GM18870 (cell line): ENCODE data around the gene RXFP2.

Source experiments
- ATAC-seq: cut with Tn5 transposase; IDR thresholded peaks from one replicate; pipeline ENCODE4 v1.9.1; 2021; ENCODE audit warnings: moderate library complexity; ENCODE audit not compliant: unreplicated experiment

Gene RXFP2

DNA sequence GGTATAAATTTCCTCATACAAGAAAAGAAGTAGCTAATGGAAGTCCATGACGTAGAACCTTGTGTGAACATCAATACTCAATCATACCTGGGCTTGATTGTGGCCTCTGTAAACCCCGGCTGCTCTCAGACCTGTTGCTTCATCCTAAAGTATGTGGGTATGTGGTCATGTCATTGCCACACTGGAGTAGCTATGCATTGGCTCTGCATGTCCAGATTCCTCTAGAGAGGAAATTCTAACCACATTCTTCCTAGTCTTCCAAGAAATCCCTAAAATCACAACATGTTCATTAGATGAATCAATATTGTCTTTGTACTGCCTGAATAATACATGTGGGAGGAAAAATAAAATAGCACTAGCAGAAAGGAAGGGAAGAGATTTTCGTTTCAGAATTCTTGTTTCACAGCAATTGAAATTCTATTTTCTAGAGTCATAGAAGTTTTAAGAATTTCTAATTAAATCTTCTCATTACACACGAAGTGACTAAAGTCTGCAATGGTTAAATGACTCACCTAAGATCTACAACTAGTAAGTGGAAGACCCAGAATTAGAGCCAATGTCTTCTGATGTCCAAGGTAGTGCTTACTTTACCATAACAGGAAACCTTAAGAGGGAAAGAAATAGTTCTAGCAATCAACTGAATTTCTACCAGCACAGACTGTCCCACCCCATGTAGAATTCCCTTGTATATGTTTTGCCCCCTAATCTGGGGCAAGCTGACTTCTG lies 28.0 kb downstream of the RXFP2 start:
- ATAC-seq, result no peak

GRCh38 chr13:31768351-31768750 lies 29.0 kb downstream of the RXFP2 start:
- ATAC-seq, result no peak

DNA sequence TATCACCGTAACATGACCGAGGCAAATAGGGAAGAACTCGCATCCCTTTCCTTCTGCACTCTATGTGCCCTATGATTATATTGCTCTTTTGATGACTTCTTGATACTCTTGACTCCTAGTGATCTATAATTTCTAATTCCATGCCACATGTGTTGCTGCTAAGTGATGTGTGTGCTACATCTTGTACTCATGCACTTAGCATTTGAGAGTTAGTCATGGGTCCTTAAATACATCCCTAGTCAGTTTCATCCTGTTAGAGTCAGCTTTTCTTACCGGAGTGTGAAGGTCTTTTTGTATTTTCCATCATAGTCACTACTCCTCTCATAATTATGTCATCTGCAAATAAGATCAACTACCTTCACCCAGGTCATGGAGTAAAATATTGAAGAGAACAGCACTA lies 30.2 kb downstream of the RXFP2 start:
- ATAC-seq, result no peak

DNA sequence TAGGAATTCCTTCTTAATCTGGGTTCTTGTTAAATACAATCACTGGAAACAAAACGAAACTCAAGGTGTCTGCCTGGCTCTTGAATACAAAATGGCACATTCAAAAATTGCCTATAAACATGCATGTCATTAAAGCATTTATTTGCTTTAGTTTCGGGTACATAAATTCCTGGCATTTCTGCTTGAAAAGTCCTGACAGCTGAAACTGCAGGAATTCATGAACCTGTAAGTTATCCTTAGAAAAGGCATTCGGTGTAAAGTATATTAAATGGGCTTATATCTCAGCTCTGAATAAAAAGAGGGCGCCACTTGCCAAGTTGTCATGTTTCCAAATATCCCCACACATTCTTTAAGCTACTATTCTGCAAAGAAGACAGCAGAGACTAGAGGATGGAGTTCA lies 32.9 kb downstream of the RXFP2 start:
- ATAC-seq, result no peak

DNA sequence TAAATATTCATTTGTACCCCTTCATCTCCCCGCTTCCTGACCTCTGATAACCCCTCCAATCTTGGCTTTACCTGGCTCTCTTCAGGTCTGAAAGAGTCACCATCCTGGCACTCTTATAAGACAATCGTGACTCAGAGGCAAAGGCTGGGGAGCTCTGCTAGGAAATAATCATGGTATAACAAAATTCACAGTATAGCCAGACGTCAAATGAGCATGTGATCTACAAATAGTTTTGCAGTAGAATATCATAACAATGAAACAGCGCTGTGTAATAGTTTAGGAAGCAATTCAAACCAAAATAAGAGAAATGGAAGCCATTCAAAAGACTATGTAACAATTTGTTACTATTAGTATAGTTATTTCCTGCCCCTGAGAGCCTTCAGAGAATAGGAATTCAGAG lies 34.2 kb downstream of the RXFP2 start:
- no peak for ATAC-seq

DNA sequence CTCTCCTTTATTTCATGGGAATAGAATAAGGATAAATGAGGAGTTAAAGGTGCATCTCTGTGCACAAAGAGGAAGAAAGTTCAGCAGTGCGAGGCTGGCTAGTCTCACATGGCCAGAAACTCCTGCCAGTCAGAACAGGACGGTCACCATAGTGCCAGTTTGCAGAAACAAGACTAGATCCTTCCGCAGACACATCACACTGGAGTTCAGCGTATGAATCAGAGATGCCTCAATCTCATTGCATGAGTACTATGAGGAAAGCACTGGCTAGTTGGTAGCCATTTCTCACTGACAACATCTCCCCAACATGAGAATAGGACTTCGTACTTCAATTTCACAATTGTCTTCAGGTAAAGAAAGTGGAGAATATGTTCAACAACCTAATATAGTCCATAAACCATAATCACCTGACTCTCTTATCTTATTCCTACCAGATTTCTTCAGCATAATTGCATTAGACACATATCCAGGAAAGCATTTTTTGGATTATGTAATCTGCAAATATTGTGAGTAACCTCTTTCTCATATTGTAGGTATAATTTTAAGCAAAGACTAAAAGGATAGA lies 34.9 kb downstream of the RXFP2 start:
- ATAC-seq, result no peak

DNA sequence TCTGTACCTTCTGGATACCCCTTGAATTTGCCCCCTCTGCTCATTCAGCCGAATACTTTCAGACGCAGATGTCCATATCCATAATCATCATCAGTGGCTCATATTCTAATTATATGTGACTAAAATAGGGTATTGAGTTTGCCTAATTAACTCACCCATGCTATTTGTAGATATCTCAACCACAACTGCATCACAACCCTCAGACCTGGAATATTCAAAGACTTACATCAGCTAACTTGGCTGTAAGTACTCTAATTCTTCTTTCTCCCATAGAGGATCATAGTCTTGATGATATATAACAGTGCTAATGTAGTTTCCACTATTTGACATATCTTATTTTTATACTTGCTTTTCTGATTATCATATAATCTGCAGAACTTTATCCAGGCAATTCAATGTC lies 35.8 kb downstream of the RXFP2 start:
- no peak for ATAC-seq

- ATAC-seq, result no peak
Measured at GRCh38 chr13:31775686-31776085, 36.4 kb downstream of the RXFP2 start.

DNA sequence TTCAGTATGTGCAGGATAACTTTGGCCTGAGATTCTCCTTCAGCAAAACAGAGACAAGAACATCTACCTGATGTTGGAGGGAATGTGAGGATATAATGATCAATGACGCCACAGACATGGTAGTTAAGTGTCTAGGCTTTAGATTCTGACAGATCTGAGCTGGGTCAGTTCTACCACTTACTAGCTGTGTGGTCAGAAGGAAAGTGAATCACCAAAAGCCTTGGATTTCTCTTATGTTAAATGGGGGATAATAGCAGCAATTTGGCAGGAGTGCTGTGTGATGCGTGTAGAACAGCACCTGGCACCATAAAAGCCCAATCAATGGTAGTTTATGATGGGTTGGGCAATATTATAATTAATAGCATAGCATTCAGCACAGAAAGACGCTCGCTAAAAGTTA lies 41.7 kb downstream of the RXFP2 start:
- no peak for ATAC-seq

GRCh38 chr13:31786011-31786410 lies 46.7 kb downstream of the RXFP2 start:
- ATAC-seq, result no peak

DNA sequence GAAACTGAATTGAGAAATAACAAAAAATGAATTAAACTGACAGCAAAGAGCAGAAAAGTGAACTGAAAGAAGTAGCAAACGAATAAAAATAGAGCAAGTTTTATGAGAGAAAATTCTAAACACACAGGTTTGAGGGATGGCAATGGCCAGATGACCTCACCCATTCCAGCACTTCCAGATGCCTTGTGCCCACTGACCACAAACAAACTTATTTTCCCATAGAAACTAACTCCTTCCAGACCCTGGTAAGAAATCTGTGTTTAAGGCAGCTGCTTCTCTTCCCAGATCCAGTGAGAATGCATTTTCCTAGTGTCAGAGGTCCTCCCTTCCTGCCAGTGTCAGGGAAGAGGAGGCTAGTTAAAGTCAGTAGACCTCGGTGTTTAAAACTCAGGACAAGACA lies 51.7 kb downstream of the RXFP2 start:
- ATAC-seq, result no peak

DNA sequence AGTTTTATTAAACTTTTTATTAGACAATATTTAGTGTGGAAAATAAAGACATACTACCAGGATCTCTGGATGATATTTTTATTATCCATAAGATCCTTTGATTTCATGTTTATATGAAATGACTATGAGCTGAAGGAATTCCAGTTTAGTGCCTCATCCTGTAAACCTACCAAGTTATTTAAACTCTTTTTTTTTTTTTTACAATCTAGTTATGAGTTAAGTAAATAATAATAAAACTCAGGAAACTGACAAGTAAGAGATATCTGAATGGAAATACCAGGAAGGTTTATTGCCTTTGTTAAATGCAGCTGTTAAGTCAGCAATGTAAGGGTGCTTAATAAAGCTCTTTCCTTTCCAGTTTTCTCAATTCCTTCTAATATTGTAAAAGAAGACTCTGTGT lies 53.9 kb downstream of the RXFP2 start:
- no peak for ATAC-seq

DNA sequence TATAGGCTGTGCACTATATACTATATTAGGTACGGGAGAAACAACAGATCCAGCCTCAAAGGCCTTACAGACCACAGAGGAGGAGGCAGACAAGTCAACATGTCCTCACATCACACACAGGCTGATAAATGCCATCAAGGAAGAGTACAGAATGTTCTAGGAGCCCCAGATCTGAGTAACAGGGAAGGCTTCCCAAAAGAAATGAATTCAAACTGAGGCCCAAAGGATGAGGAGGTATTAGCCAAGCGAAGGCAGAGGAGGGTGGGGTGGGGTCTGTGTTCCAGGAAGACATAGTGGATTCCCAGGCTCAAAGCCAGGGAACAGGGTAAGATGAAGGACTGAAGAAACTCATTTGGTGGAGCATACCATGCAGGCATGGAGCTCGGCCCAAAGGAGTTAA lies 55.1 kb downstream of the RXFP2 start:
- no peak for ATAC-seq

GRCh38 chr13:31797154-31797775 lies 57.9 kb downstream of the RXFP2 start:
- no peak for ATAC-seq

- ATAC-seq, result no peak
Measured at GRCh38 chr13:31798189-31798588, 58.9 kb downstream of the RXFP2 start.

DNA sequence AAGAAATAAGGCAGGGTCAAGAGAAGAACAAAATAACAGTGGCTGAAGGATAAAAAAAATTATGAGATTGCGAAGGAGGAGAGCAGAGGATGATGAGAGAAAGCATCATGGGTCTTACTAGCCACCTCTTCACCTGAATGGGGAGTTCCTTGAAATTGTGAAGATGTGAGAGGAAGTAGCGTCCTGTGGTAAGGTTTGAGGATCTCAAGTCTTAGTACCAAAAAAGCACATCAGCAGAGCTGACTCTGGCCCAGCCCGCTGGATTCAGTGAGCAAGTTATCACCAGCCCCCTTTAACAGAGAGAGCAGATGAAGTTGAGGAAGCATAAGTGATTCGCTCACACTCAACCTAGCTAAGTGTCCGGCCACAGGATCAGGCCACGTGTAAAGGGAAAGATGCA lies 61.8 kb downstream of the RXFP2 start:
- ATAC-seq, result no peak

- no peak for ATAC-seq
Measured at GRCh38 chr13:31803311-31803710, 64.0 kb downstream of the RXFP2 start.

- no peak for ATAC-seq
Measured at GRCh38 chr13:31805841-31806240, 66.5 kb downstream of the RXFP2 start.

DNA sequence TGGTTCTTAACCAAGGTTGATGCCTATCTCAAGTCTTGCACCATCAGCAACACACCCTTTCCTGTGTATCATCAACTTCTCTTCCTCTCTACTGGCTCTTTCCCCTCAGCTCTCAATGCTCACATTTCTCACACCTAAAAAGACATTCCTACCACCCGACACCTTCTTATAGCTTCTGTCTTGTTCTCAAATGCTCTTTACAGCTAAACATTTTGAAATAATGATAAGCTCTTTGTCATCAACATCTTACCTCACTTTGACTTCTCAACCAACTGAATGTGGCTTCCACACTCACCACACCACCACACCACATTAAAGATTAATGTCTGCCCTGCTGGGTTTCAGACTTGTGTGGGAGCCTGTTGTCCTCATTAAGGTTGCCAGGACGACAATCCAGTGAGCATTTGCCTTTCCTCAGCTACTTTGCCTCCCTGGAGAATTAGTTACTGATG lies 67.8 kb downstream of the RXFP2 start:
- no peak for ATAC-seq

DNA sequence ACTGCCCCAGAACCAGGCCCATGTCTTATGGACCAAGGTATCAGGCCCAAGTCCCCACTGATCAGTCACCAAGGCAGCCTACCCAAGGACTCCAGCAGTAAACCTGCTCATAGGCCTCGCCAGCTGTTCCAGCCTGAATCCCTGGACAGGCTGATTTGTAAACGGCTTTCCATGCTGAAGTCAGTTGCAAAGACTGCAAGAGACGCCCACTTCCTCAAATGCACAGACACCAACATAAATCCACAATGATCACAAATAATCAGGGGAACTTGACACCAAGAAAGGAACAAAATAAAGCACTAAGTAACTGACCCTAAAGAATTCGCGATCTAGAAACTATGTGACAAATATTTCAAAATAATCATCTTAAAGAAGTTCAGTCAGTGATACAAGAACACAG lies 75.2 kb downstream of the RXFP2 start:
- ATAC-seq, result no peak

DNA sequence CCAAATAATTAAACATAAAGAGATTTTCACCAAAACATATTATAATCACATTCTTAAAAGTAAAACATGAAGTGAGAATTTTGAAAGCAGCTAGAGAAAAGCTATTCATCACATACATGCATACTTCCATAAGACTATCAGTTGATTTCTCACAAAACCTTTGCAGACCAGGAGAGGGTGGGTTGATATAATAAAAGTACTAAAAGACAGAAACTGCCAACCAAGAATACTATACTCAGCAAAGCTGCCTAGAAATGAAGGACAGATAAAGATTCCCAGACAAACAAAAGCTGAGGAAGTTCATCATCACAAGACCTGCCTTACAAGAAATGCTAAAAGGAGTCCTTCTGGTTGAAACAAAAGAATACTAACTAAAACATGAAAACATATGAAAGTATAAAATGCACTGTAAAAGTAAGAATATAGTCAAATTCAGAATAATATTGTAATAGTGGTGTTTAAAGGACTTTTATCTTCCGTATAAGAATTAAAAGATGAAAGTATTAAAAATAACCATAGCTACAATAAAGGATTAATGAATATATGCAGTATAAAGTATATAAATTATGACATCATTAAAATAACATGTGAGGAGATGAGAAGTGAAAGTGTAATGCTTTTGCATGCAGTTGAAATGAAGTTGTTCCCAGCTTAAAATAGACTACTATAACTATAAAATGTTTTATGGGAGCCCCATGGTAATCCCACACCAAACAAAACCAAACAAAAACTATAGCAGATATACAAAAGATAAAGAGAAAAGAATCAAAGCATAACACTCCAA lies 76.2 kb downstream of the RXFP2 start:
- no peak for ATAC-seq

GRCh38 chr13:31818236-31818635 lies 78.9 kb downstream of the RXFP2 start:
- no peak for ATAC-seq
